ENCODE results near the gene FGF12. TPM values are rescaled to one million over a fixed set of nuclear protein-coding genes. Genes with fewer than 3 reads are reported as not detected.

Gene FGF12
- total RNA-seq, 1 experiment from 2014 or later, result 9.7 TPM

DNA sequence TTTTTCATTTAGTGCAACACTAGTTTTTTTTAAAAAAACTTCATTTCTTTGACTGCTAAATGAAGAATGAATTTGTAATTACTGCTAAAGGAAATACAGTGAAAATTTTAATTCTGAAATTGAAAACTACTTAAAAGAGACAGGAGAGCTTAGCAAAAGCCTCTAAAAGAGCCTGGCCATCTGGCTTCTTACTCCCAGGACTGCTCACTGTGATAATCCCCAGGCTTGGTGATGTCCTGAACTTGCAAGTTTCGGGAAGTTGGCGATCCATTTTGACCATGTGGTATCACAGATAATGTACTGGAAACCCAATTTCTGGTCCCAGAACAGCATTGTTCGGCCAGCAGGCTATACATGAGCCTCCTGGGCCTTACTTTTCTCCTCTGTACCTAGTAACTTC is 292.1 kb downstream of the FGF12 start:
- CTCF ChIA-PET, result interaction anchor here (2.0 kb wide), 1 partner anchor 12 kb away, joined by 13 read pairs; no protein-coding TSS in a partner anchor
- peaks cover 2% of the 10 kb centered on the region for H3K9me3 Mint-ChIP-seq (ENCODE audit: low read depth, unreplicated experiment)
- H3K4me3 Mint-ChIP-seq (ENCODE audit: low read depth, unreplicated experiment), result no peak overlapping the region
- TF ChIP-seq, protein P1, sequence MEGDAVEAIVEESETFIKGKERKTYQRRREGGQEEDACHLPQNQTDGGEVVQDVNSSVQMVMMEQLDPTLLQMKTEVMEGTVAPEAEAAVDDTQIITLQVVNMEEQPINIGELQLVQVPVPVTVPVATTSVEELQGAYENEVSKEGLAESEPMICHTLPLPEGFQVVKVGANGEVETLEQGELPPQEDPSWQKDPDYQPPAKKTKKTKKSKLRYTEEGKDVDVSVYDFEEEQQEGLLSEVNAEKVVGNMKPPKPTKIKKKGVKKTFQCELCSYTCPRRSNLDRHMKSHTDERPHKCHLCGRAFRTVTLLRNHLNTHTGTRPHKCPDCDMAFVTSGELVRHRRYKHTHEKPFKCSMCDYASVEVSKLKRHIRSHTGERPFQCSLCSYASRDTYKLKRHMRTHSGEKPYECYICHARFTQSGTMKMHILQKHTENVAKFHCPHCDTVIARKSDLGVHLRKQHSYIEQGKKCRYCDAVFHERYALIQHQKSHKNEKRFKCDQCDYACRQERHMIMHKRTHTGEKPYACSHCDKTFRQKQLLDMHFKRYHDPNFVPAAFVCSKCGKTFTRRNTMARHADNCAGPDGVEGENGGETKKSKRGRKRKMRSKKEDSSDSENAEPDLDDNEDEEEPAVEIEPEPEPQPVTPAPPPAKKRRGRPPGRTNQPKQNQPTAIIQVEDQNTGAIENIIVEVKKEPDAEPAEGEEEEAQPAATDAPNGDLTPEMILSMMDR (IDR thresholded peaks at IDR 0.05; ENCODE audit: unreplicated experiment), result no peak
- H3K27me3 Mint-ChIP-seq (ENCODE audit: unreplicated experiment), result no peaks in the 10 kb centered on the region
- H3K4me1 Mint-ChIP-seq (ENCODE audit: low read depth, unreplicated experiment), result peaks cover 12% of the 10 kb centered on the region
- BruUV-seq (replicated peaks), result no TSS peak
- H3K36me3 Mint-ChIP-seq (ENCODE audit: insufficient read depth, unreplicated experiment), result no peaks in the 10 kb centered on the region
- no peak for DNase-seq
- intact Hi-C loops (cut with micrococcal nuclease; ENCODE audit: unreplicated experiment), result no loop called here
- no peak overlapping the region for H3K27ac Mint-ChIP-seq (ENCODE audit: unreplicated experiment)

DNA sequence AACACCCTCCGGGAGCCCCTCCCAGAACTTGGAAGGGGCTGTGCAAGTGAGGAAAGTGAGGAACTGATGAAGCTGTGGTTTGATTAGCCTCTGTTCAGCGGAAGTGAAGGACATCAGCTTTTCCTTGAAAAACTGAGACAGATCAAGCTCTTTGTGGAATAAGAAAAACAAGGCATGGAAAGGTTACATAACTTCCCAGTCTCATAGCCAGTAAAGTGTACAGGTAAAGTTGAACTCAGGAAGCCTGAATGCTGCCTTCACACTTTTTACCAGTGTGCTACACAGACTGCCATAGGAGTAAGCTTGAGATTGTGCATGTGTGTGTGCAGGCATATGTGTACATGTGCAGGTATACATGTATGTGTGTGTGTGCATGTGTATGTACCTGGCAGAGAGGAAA is 293.2 kb downstream of the FGF12 start:
- Mint-ChIP-seq H3K36me3 (ENCODE audit: insufficient read depth, unreplicated experiment) (no peaks in the 10 kb centered on the region), H3K9me3 (ENCODE audit: low read depth, unreplicated experiment) (peaks cover 2% of the 10 kb centered on the region), H3K27me3 (ENCODE audit: unreplicated experiment) (no peaks in the 10 kb centered on the region), H3K4me1 (ENCODE audit: low read depth, unreplicated experiment) (peaks cover 12% of the 10 kb centered on the region), H3K27ac (ENCODE audit: unreplicated experiment) (peak overlapping the region; percentile 66), H3K4me3 (ENCODE audit: low read depth, unreplicated experiment) (peak overlapping the region; percentile 31)
- TF ChIP-seq, protein P1 (IDR thresholded peaks at IDR 0.05; ENCODE audit: unreplicated experiment), result no peak
- CTCF ChIA-PET, result interaction anchor here (0.7 to 2.0 kb wide), 6 partner anchors 9 to 289 kb away, joined by 3 to 25 read pairs (median 8); no protein-coding TSS in a partner anchor
- no TSS peak for BruUV-seq (replicated peaks)
- no peak for DNase-seq
- intact Hi-C loops (cut with micrococcal nuclease; ENCODE audit: unreplicated experiment), result no loop called here

DNA sequence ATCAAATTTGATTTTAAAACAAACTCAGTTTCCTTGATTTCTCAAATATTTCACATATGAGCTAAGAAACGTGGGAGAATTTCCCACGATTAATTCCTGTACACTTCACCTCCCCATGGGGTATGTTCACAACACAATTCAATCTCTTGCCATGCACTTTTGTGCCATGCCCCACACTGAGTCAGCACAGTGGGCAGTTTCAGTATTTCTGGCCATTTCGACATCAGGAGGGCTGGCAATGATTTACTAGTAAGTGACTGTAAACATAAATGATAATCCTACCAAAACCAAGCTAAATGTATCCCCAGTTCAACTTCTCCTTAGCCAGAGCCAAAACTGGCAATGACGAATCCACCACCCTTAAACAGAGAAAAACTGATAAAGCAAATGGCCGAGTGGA is 293.6 kb downstream of the FGF12 start:
- no TSS peak for BruUV-seq (replicated peaks)
- intact Hi-C loops (cut with micrococcal nuclease; ENCODE audit: unreplicated experiment), result no loop called here
- CTCF ChIA-PET, result interaction anchor here (0.7 to 2.0 kb wide), 7 partner anchors 8 to 289 kb away, joined by 3 to 25 read pairs (median 5); no protein-coding TSS in a partner anchor

DNA sequence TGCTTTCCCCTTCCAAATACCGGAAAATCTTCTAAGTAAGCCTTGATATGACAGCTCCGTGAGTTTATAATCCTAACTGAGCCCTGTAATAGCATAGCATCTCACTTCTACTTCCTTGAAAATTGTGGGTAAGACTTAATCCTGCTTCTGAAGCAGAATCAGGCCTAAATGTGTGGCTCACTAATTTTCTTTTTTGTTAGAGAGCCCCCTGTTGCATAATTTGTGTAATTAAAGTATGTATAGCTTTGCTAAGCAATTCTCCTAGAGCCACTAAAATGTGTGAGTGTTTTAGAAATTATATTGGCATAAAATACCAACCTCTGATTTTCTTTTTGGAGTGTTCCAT is 304.4 kb downstream of the FGF12 start:
- BruUV-seq (replicated peaks), result no TSS peak
- CTCF ChIA-PET, result interaction anchor here (0.7 to 1.8 kb wide), 18 partner anchors 9 to 1006 kb away, joined by 3 to 28 read pairs (median 4); no protein-coding TSS in a partner anchor
- Mint-ChIP-seq H3K36me3 (ENCODE audit: insufficient read depth, unreplicated experiment) (no peaks in the 10 kb centered on the region), H3K9me3 (ENCODE audit: low read depth, unreplicated experiment) (no peaks in the 10 kb centered on the region), H3K27ac (ENCODE audit: unreplicated experiment) (peak overlapping the region; percentile 50), H3K4me3 (ENCODE audit: low read depth, unreplicated experiment) (no peak overlapping the region), H3K27me3 (ENCODE audit: unreplicated experiment) (no peaks in the 10 kb centered on the region), H3K4me1 (ENCODE audit: low read depth, unreplicated experiment) (peaks cover 22% of the 10 kb centered on the region)
- TF ChIP-seq, protein P1 (IDR thresholded peaks at IDR 0.05; ENCODE audit: unreplicated experiment), result peak; percentile 50
- intact Hi-C loops (cut with micrococcal nuclease; ENCODE audit: unreplicated experiment), result loop anchor here (1.0 to 5.0 kb wide), 2 partner anchors 235 to 281 kb away; no protein-coding TSS in a partner anchor
- no peak for DNase-seq

More for the DNA sequence above, 293.6 kb downstream of the FGF12 start:
- Mint-ChIP-seq H3K9me3 (ENCODE audit: low read depth, unreplicated experiment) (peaks cover 2% of the 10 kb centered on the region), H3K27me3 (ENCODE audit: unreplicated experiment) (no peaks in the 10 kb centered on the region), H3K27ac (ENCODE audit: unreplicated experiment) (peak overlapping the region; percentile 66), H3K36me3 (ENCODE audit: insufficient read depth, unreplicated experiment) (no peaks in the 10 kb centered on the region), H3K4me1 (ENCODE audit: low read depth, unreplicated experiment) (peaks cover 12% of the 10 kb centered on the region), H3K4me3 (ENCODE audit: low read depth, unreplicated experiment) (peak overlapping the region; percentile 31)
- peak; percentile 75 for DNase-seq
- TF ChIP-seq, protein P1 (IDR thresholded peaks at IDR 0.05; ENCODE audit: unreplicated experiment), result no peak

All from Calu3 (cell line).